K562 (cell line): ENCODE data around the gene ZNRD2. TPM values are rescaled to one million over a fixed set of nuclear protein-coding genes. Genes with fewer than 3 reads are reported as not detected.
A peak's percentile ranks its signal among the peaks of the same experiment; 100 is the strongest.

Experiments used
- ATAC-seq: fragments of 200-7000 bp; cut with Tn5 transposase; 3 replicates; pipeline ENCODE4 v1.9.1; 2020; ENCODE audit warnings: moderate library complexity
- BruUV-seq: library from RNA; stranded (reverse); fragments of 400-500 nt; replicated peaks from 2 replicates; lab custom pipeline; 2021; lab: Mats Ljungman, UMichigan
- CTCF ChIA-PET: fragments of 300-600 bp; formaldehyde crosslinking; extraction: SDS; loops from one replicate; lab custom pipeline; 2021; ENCODE audit warnings: low intra/inter-chr PET ratio; lab: Yijun Ruan, JAX
- POLR2A ChIA-PET: fragments of 300-600, 350-650 bp; sonication (Branson Sonifier 250); formaldehyde crosslinking; extraction: SDS; loops from one replicate; lab custom pipeline; 2021; ENCODE audit warnings: antibody characterized with exemption, inconsistent platforms; lab: Yijun Ruan, JAX
- DNase-seq, 4 experiments: peaks; one replicate each; pipeline versions ENCODE4 v3.0.0 to v3.0.0-alpha.2; 2011 to 2018; ENCODE audit warnings: low spot score in 3 of 4, mixed read lengths in 3 of 4; ENCODE audit errors: extremely low read depth in 1 of 4
- FAIRE-seq: peaks from 2 replicates; lab custom pipeline; 2011; peaks lifted over from hg19 to GRCh38; lab: Jason Lieb, UNC
- H2AFZ ChIP-seq: 2 replicates; pipeline ENCODE4 v1.6.0; 2011; ENCODE audit warnings: low read depth, low read length, control low read depth, inconsistent platforms
- H3K27ac ChIP-seq: fragments of 200-600 bp; 3 replicates; pipeline ENCODE4 v1.8.0; 2011; ENCODE audit warnings: low read depth, mild to moderate bottlenecking, control low read depth, inconsistent platforms, low read length, moderate library complexity, mixed read lengths; ENCODE audit errors: extremely low read depth
- H3K27me3 ChIP-seq, 2 experiments: fragments of 300-600 bp in 1 of 2; 2 replicates in 1 of 2; 3 replicates in 1 of 2; pipeline versions ENCODE4 v1.6.0 to v1.8.0; 2011; ENCODE audit warnings: inconsistent platforms in 2 of 2, low read length in 2 of 2, mild to moderate bottlenecking in 1 of 2, mixed read lengths in 1 of 2, moderate library complexity in 1 of 2; ENCODE audit not compliant: control insufficient read depth in 2 of 2, insufficient read depth in 2 of 2
- H3K36me3 ChIP-seq: fragments of 300-600 bp; 3 replicates; pipeline ENCODE4 v1.8.0; 2011; ENCODE audit warnings: mild to moderate bottlenecking, low read length, inconsistent platforms; ENCODE audit not compliant: control insufficient read depth, insufficient read depth
- H3K4me1 ChIP-seq, 2 experiments: fragments of 200-600 bp in 1 of 2; replicated peaks in 1 of 2; 2 replicates in 1 of 2; 3 replicates in 1 of 2; pipeline versions ENCODE4 v1.5.1 to v1.8.0; 2011; ENCODE audit warnings: inconsistent platforms in 2 of 2, low read length in 2 of 2, mild to moderate bottlenecking in 1 of 2, mixed read lengths in 1 of 2, moderate library complexity in 1 of 2; ENCODE audit not compliant: control insufficient read depth in 2 of 2, insufficient read depth in 2 of 2
- H3K4me2 ChIP-seq: 2 replicates; pipeline ENCODE4 v1.6.1; 2011; ENCODE audit warnings: low read length, control low read depth, inconsistent platforms, mixed read lengths; ENCODE audit not compliant: insufficient read depth
- H3K4me3 ChIP-seq: fragments of 200-600 bp; sonication (generic), shearing (Covaris generic); 2 replicates; pipeline ENCODE4 v1.5.1; 2016; ENCODE audit warnings: control low read depth, inconsistent platforms
- H3K79me2 ChIP-seq: fragments of 200-600 bp; 3 replicates; pipeline ENCODE4 v1.8.0; 2011; ENCODE audit warnings: low read length, inconsistent platforms; ENCODE audit not compliant: control insufficient read depth, insufficient read depth
- H3K9ac ChIP-seq, 2 experiments: 2 replicates each; pipeline versions ENCODE4 v1.6.0 to v1.6.1; 2011; ENCODE audit warnings: low read depth in 2 of 2, low read length in 2 of 2, control low read depth in 1 of 2, inconsistent platforms in 1 of 2, mild to moderate bottlenecking in 1 of 2, mixed read lengths in 1 of 2; ENCODE audit not compliant: insufficient read depth in 1 of 2
- H3K9me1 ChIP-seq: one replicate; pipeline ENCODE4 v1.6.0; 2011; ENCODE audit warnings: inconsistent platforms, mild to moderate bottlenecking, low read length, moderate library complexity; ENCODE audit not compliant: control insufficient read depth, insufficient read depth
- H3K9me3 ChIP-seq: replicated peaks from 2 replicates; pipeline ENCODE4 v1.5.1; 2011; ENCODE audit warnings: low read depth, low read length, inconsistent platforms; ENCODE audit not compliant: control insufficient read depth, insufficient read depth
- H4K20me1 ChIP-seq: replicated peaks from 2 replicates; pipeline ENCODE4 v1.6.1; 2011; ENCODE audit warnings: low read length, inconsistent platforms, mixed read lengths; ENCODE audit not compliant: control insufficient read depth, insufficient read depth
- ASH1L ChIP-seq: fragments of 450-650 bp; IDR thresholded peaks from 2 replicates; pipeline ENCODE4 v1.6.1; 2018; ENCODE audit warnings: borderline replicate concordance, mild to moderate bottlenecking, low read depth; ENCODE audit not compliant: partially characterized antibody
- CBFA2T3 ChIP-seq: fragments of 450-650 bp; IDR thresholded peaks from 2 replicates; pipeline ENCODE4 v1.6.1; 2017
- CREBBP ChIP-seq: IDR thresholded peaks from one replicate; pipeline ENCODE4 v1.6.1; 2012; ENCODE audit warnings: low read depth, mild to moderate bottlenecking, control low read depth, inconsistent platforms, low read length
- DEAF1 ChIP-seq: fragments of 450-650 bp; formaldehyde crosslinking; IDR thresholded peaks from 2 replicates; pipeline ENCODE4 v1.4.0; 2020; ENCODE audit warnings: mild to moderate bottlenecking, moderate library complexity
- PCBP1 ChIP-seq: fragments of 200-400 bp; formaldehyde crosslinking; IDR thresholded peaks from 2 replicates; pipeline ENCODE4 v1.6.1; 2018; ENCODE audit warnings: mild to moderate bottlenecking, low read depth, low read length; ENCODE audit not compliant: poor library complexity, severe bottlenecking
- PHF20 ChIP-seq: fragments of 450-650 bp; IDR thresholded peaks from 2 replicates; pipeline ENCODE4 v1.6.1; 2018; ENCODE audit not compliant: partially characterized antibody
- RAD51 ChIP-seq: fragments of 450-650 bp; IDR thresholded peaks from 2 replicates; pipeline ENCODE4 v1.7.1; 2016; ENCODE audit warnings: low read depth, mild to moderate bottlenecking, borderline replicate concordance
- XRCC3 ChIP-seq: fragments of 450-650 bp; IDR thresholded peaks from 2 replicates; pipeline ENCODE4 v1.6.1; 2017; ENCODE audit warnings: mild to moderate bottlenecking, moderate library complexity
- YBX1 ChIP-seq: fragments of 450-650 bp; IDR thresholded peaks from 2 replicates; pipeline ENCODE4 v1.7.1; 2016; ENCODE audit warnings: mild to moderate bottlenecking
- ZNF140 ChIP-seq: fragments of 250-450 bp; sonication (Bioruptor Pico); IDR thresholded peaks from 2 replicates; pipeline ENCODE4 v1.8.0; 2021; ENCODE audit warnings: moderate library complexity, mild to moderate bottlenecking, inconsistent platforms
- WGBS: fragments of 100-300 bp; shearing (Covaris generic); methylation state at CpG from one replicate; pipeline ENCODE4 v1.1.6; 2016; ENCODE audit warnings: low coverage, mixed read lengths; ENCODE audit not compliant: insufficient coverage; ENCODE audit errors: missing lambda C conversion rate; 5-methylcytosine and 5-hydroxymethylcytosine counted together
- in situ Hi-C: fragments of 300-500 bp; cut with MboI; formaldehyde crosslinking; loops from 4 replicates; pipeline ENCODE4 v1.15.0; 2018; ENCODE audit warnings: inconsistent platforms, mixed read lengths
- intact Hi-C: fragments of 100-400 bp; cut with micrococcal nuclease; formaldehyde crosslinking; loops from 2 replicates; pipeline ENCODE4 v1.14.2; 2022
- polyA plus RNA-seq, 8 experiments: library from polyadenylated mRNA; depleted of rRNA in 4 of 8; stranded (reverse) in 5 of 8; unstranded in 3 of 8; fragments of >200 nt; fragmentation: Nextera tagmentation in 2 of 8; fragmentation: Illumina TruSeq in 1 of 8; extraction: Ambion mirVana in 2 of 8; extraction: Trizol in 1 of 8; gene quantifications; 2 replicates each; pipeline versions ENCODE4 v1.2.1 to v1.2.3, GENCODE V29; 2011 to 2014; ENCODE audit warnings: inconsistent platforms in 1 of 8, missing spikeins in 1 of 8
- total RNA-seq, 7 experiments: library from RNA; depleted of rRNA in 6 of 7; stranded (reverse); fragments of >200 nt in 6 of 7; fragmentation: Illumina TruSeq in 2 of 7; extraction: Trizol in 2 of 7; gene quantifications; 2 replicates each; pipeline versions ENCODE4 v1.2.1 to v1.2.3, GENCODE V29; 2011 to 2021; ENCODE audit warnings: low replicate concordance in 1 of 7
- TF ChIP-seq, protein P1 (sequence below): sonication (generic); formaldehyde crosslinking; IDR thresholded peaks from 2 replicates; pipeline ENCODE4 v1.8.1; 2023; ENCODE audit warnings: mild to moderate bottlenecking, missing genetic modification reagents

ZNRD2 gene
- total and polyA plus RNA-seq, 9 of the 15 experiments (the other 6 are each of a cell fraction or from before 2014, with no cell fraction given) = 13.4 to 129 (median 60.4) TPM

- no peak for TF ChIP-seq DEAF1 (CRISPR knock-in tag)
- TF ChIP-seq PHF20 = peak; percentile 26
- no peak for TF ChIP-seq ASH1L
- no peak for TF ChIP-seq RAD51
- TF ChIP-seq ZNF140 (CRISPR knock-in tag) = no peak
- no peak for TF ChIP-seq YBX1
- 0 out of 2 replicates have a peak, but pooled peaks have one; percentile 3 for TF ChIP-seq CBFA2T3
- TF ChIP-seq CREBBP = no peak
Observed at GRCh38 chr11:65546217-65546958, 23.9 kb upstream of the ZNRD2 start (continued).

DNA sequence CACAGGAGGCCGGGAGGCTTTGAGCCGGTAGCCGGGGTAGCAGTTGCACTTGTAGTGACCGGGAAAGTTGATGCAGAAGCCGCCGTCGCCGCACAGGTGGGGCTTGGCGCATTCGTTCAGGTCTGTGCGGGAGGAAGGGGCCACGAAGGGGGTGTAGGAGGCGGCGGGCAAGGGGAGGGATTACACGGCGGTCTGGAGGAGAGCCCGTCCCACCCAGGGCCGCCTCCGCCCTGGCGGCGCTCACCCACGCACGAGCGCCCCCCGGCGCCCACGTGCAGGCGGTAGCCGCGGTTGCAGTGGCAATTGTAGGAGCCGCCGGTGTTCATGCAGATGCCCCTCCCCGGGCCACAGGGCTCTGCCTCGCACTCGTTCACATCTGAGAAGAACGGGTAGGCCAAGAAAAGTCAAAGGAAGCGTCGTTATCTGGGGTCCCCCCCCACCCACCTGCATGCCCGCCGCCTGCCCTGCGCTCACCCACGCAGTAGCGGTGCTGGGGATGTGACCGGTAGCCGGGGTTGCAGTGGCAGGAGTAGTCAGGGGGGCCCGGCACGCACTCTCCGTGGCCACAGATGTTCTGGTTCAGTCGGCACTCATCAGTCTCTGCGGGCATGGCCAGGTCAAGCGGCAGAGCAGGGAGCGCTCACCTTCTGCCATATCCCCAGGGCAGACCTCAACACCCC, 22.7 kb upstream of the ZNRD2 start:
- no peak for FAIRE-seq
- WGBS = 84% methylated on average over 16 of the region's 52 CpGs
- Histone ChIP-seq H3K9me3 (no peaks in the 10 kb centered on the region), H3K27me3 (no peaks in the 10 kb centered on the region), H3K9ac (no peak overlapping the region), H3K4me1 (peaks cover 28 to 61% of the 10 kb centered on the region in 2 experiments), H3K4me3 (no peak overlapping the region), H3K4me2 (no peak overlapping the region), H3K79me2 (no peaks in the 10 kb centered on the region), H3K27ac (no peak overlapping the region), H3K36me3 (no peaks in the 10 kb centered on the region), H3K9me1 (no peaks in the 10 kb centered on the region), H2AFZ (no peak overlapping the region), H4K20me1 (0 out of 2 replicates have a peak, but pooled peaks cover 8% of the 10 kb centered on the region)
- no peak for ATAC-seq
- in situ Hi-C loops = no loop called here
- no TSS peak for BruUV-seq
- TF ChIP-seq, protein P1, sequence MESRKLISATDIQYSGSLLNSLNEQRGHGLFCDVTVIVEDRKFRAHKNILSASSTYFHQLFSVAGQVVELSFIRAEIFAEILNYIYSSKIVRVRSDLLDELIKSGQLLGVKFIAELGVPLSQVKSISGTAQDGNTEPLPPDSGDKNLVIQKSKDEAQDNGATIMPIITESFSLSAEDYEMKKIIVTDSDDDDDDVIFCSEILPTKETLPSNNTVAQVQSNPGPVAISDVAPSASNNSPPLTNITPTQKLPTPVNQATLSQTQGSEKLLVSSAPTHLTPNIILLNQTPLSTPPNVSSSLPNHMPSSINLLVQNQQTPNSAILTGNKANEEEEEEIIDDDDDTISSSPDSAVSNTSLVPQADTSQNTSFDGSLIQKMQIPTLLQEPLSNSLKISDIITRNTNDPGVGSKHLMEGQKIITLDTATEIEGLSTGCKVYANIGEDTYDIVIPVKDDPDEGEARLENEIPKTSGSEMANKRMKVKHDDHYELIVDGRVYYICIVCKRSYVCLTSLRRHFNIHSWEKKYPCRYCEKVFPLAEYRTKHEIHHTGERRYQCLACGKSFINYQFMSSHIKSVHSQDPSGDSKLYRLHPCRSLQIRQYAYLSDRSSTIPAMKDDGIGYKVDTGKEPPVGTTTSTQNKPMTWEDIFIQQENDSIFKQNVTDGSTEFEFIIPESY (CRISPR knock-in tag) = peak; percentile 96
- TF ChIP-seq XRCC3 = no peak
- no peak for TF ChIP-seq PCBP1
- intact Hi-C loops = loop anchor here (10.0 kb wide), 1 partner anchor 267 kb away; no protein-coding TSS in a partner anchor
- DNase-seq = no peak
- POLR2A ChIA-PET = interaction anchor here (0.7 to 2.0 kb wide), 5 partner anchors 10 to 48 kb away, joined by 3 to 10 read pairs (median 6); partner anchors contain the start of gene MALAT1
- CTCF ChIA-PET = no interaction called here
